Omental fat pad (tissue), 4 donors: ENCODE data around the gene EFCAB14. TPM values are rescaled to one million over a fixed set of nuclear protein-coding genes. Genes with fewer than 3 reads are reported as not detected.

Experiments
- ATAC-seq: fragments of 150-250 bp; one replicate; pipeline ENCODE4 v1.9.1; 2016; ENCODE audit warnings: mild to moderate bottlenecking, moderate library complexity; ENCODE audit not compliant: low FRiP score
- DNase-seq: peaks from one replicate; pipeline ENCODE4 v3.0.0-alpha.2; 2019; ENCODE audit warnings: low spot score
- total RNA-seq, 4 donors: library from RNA; depleted of rRNA; stranded (reverse); fragments of >200 nt; gene quantifications; one replicate each; pipeline ENCODE4 v1.1.0, GENCODE V29; 2016
- TF ChIP-seq, protein P1 (sequence below), 3 donors: fragments of 450-650 bp; IDR thresholded peaks; one replicate each; pipeline ENCODE4 v1.5.1; 2016 to 2017; ENCODE audit warnings: antibody characterized with exemption in 3 of 3, mild to moderate bottlenecking in 3 of 3, moderate library complexity in 2 of 3

Gene EFCAB14
- total RNA-seq, 4 donors from 2014 or later: 91.4 to 144 (median 103) TPM

DNA sequence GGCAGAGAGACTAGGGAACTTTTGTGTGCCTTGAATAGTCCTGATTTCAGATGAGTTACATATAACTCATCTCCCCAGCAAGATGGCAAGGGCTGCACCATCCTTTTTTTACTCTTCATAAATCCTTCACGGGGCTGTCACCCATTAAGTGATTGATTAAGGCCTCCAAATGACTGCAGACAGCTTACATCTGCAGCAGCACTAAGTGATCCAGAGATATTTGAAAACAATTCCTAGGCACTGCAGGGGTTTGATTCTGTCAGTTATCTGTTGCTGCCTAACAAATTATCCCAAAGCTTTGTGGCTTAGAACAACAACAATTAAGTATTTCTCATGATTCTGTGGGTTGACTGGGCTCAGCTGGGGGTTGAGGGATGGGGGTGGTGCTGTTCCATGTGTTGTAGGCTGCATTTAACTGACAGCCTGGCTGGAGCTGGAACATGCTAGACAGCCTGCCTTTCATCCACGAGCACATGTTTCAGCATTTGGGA, 27.9 kb downstream of the EFCAB14 start:
- TF ChIP-seq, protein P1, sequence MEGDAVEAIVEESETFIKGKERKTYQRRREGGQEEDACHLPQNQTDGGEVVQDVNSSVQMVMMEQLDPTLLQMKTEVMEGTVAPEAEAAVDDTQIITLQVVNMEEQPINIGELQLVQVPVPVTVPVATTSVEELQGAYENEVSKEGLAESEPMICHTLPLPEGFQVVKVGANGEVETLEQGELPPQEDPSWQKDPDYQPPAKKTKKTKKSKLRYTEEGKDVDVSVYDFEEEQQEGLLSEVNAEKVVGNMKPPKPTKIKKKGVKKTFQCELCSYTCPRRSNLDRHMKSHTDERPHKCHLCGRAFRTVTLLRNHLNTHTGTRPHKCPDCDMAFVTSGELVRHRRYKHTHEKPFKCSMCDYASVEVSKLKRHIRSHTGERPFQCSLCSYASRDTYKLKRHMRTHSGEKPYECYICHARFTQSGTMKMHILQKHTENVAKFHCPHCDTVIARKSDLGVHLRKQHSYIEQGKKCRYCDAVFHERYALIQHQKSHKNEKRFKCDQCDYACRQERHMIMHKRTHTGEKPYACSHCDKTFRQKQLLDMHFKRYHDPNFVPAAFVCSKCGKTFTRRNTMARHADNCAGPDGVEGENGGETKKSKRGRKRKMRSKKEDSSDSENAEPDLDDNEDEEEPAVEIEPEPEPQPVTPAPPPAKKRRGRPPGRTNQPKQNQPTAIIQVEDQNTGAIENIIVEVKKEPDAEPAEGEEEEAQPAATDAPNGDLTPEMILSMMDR (IDR thresholded peaks at IDR 0.05): no peak
- DNase-seq: no peak
- ATAC-seq: no peak

DNA sequence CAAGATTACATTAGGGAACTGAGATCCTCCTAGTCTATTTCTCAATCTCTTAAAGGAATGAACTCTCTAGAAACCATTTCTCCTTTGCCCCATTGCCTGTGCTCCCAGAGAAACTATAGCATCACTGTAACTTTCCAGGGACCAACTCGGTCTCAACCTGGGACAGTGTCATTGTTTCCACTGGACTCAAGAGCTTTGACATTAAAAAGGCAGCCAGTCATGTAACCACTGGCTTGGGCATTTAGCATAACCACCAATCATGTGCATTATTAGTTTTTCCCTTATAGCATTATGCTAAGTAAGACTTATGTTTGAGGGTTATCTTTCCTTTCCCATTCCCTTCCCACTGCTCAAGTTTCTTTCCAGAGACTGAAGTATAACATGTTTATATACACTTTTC, 29.0 kb downstream of the EFCAB14 start:
- ATAC-seq: no peak
- DNase-seq: no peak
- TF ChIP-seq, protein P1 (IDR thresholded peaks at IDR 0.05): no peak

DNA sequence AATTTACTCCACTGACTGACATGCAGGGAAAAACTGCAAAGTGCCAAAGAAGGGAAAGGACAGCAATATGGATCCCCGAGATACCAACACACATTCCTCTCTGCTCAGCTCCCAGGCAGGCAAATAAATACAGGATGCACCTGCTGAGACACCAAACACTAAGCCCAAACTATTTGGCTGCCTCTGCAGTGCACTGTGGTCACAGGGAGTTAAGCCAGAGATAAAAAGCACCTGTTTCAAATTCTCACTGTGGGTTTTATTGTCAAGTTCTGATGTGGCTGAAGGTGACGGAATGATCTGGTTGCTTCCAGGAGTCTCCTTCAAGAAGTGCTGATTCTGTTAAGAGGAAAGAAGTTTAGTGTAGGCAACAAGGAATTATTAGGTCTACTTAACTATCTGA, 29.6 kb downstream of the EFCAB14 start:
- no peak for ATAC-seq
- TF ChIP-seq, protein P1 (IDR thresholded peaks at IDR 0.05): no peak
- no peak for DNase-seq

DNA sequence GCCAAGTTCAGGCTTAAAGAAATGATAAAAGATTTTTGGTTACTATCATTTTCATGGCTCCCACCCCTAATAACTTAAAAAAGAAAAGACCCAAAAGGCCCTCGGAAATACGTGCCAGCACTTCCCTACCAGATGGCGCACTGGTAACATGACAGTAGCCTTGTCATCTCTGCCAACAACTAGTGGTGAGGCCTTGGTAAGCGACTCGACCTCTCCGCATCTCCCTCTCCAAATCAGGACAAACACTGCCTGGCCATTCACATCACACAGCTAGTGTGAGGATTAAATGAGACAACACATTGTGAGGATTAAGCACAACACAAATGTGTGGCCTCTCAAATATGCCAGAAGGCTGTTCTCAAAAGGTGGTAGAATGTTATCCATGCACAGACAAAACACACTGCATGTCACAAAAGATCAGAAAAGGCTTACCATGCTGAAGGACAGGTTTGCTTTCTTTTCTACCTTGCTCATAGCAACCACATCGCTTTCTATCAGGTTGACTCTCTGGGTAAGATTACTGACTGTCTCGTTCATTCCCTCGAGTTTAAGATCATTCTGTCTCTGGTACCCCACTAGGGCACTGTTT, 30.9 kb downstream of the EFCAB14 start:
- DNase-seq: no peak
- ATAC-seq: no peak
- TF ChIP-seq, protein P1 (IDR thresholded peaks at IDR 0.05): no peak

DNA sequence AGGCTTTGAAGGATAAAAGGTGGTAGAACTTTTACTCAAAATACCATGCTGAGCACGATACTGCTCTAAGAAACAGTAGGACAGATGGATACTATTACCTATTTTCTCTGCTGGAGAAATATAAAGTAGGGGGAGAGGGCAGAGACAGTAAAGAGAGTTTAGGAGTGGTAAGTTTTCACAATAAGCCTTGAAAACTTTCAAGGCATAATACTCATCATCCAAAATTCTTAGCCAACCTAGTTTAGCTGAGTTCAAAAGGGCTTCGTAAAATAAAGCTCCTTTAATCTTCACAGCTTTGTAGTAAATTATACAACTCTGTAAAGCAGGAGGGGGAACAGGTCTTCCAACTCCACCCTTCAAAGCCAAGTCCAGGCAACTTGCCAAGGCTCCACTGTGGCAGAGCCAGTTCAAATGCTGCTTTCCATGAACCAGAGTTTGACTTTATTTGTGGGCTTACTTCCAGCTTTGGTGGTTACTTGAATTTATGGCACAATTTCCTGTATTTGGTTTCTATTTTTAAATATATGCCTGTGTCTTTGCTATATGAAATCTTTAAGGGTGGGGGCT, 31.7 kb downstream of the EFCAB14 start:
- TF ChIP-seq, protein P1 (IDR thresholded peaks at IDR 0.05): no peak
- ATAC-seq: peak; percentile 36
- DNase-seq: no peak

DNA sequence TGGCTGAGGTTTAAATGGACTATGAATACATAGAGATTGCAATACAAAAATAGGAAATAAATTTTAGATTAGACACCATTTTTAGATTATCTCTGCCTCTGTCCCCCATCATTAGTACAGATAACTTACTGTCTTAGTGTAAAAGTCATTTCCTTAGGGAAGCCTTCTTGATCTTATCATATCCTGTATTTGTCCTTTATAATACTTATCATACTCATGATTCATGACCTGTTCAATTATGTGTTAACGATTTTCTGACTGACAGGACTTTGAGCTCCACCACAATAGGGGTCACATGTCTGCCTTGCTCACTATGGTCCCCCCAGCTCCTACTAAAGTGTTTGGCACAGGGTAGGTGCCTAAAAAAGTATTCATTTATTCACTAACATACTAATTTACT, 32.7 kb downstream of the EFCAB14 start:
- TF ChIP-seq, protein P1 (IDR thresholded peaks at IDR 0.05): no peak
- no peak for ATAC-seq
- no peak for DNase-seq

DNA sequence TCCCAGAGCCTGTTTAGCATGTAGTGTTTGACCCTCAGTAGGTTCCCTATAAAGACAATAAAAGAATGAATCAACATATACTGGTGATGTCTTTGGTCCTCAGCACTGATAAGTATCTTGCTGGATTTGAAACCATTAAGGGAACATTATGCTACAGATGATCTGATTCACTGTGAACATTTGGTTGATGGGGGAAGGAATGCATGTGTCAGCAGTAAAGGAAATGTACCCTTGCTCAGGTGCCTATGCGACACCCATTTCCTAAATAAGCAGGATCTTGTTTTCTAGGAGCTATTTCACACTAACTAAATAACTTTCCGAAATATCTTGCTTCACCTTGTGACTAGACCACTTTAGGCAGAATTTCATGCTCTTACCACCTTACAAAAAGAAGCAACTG, 34.2 kb downstream of the EFCAB14 start:
- ATAC-seq (no peak), DNase-seq (no peak)
- TF ChIP-seq, protein P1 (IDR thresholded peaks at IDR 0.05): no peak
